NT2/D1 (cell line): ENCODE measurements around the gene TTC23.

ENCODE experiments used
- DNase-seq: peaks from one replicate; pipeline ENCODE4 v3.0.0-alpha.2; 2011; ENCODE audit warnings: low read depth, low spot score
- H3K27me3 ChIP-seq: 2 replicates; pipeline ENCODE4 v1.6.0; 2011; ENCODE audit warnings: mild to moderate bottlenecking; ENCODE audit not compliant: insufficient read length, insufficient read depth
- H3K36me3 ChIP-seq: 2 replicates; pipeline ENCODE4 v1.6.1; 2011; ENCODE audit warnings: mild to moderate bottlenecking, low read length, mixed read lengths; ENCODE audit not compliant: insufficient read depth, insufficient read length
- H3K4me1 ChIP-seq: 2 replicates; pipeline ENCODE4 v1.5.1; 2011; ENCODE audit not compliant: insufficient read depth, insufficient read length
- H3K4me3 ChIP-seq: 2 replicates; pipeline ENCODE4 v1.5.1; 2011; ENCODE audit warnings: low read depth; ENCODE audit not compliant: insufficient read length
- H3K9ac ChIP-seq: 2 replicates; pipeline ENCODE4 v1.6.0; 2011; ENCODE audit warnings: low read depth; ENCODE audit not compliant: insufficient read length
- H3K9me3 ChIP-seq: 2 replicates; pipeline ENCODE4 v1.5.1; 2011; ENCODE audit warnings: mild to moderate bottlenecking, low read length; ENCODE audit not compliant: insufficient read depth
- SUZ12 ChIP-seq: IDR thresholded peaks from 2 replicates; pipeline ENCODE4 v1.6.1; 2011; ENCODE audit not compliant: insufficient read length, insufficient read depth; ENCODE audit errors: extremely low read depth
- YY1 ChIP-seq: IDR thresholded peaks from 2 replicates; pipeline ENCODE4 v1.6.1; 2011; ENCODE audit not compliant: insufficient read length, insufficient read depth
- ZNF274 ChIP-seq: IDR thresholded peaks from 2 replicates; pipeline ENCODE4 v1.6.1; 2011; ENCODE audit warnings: mild to moderate bottlenecking, low read depth, low read length

TTC23 gene

GRCh38 chr15:99180964-99181306, 68.4 kb downstream of the TTC23 start:
- DNase-seq, result no peak

GRCh38 chr15:99180086-99180963, 69.1 kb downstream of the TTC23 start:
- H3K27me3 ChIP-seq, result no peaks in the 10 kb centered on the region
- H3K9ac ChIP-seq, result no peak overlapping the region
- peaks cover 21% of the 10 kb centered on the region for H3K36me3 ChIP-seq
- peaks cover 3% of the 10 kb centered on the region for H3K4me1 ChIP-seq
- TF ChIP-seq YY1, result no peak
- no peak for TF ChIP-seq ZNF274
- TF ChIP-seq SUZ12, result no peak
- DNase-seq, result no peak
- peaks cover 14% of the 10 kb centered on the region; the same call in 1 of the 2 replicates for H3K9me3 ChIP-seq
- no peak overlapping the region for H3K4me3 ChIP-seq

More at GRCh38 chr15:99180964-99181306, 68.4 kb downstream of the TTC23 start:
- no peak overlapping the region for H3K4me3 ChIP-seq
- H3K27me3 ChIP-seq, result no peaks in the 10 kb centered on the region
- H3K9ac ChIP-seq, result no peak overlapping the region
- H3K9me3 ChIP-seq, result peaks cover 15% of the 10 kb centered on the region; the same call in 1 of the 2 replicates
- no peak for TF ChIP-seq SUZ12
- TF ChIP-seq YY1, result no peak
- peaks cover 23% of the 10 kb centered on the region for H3K36me3 ChIP-seq
- peaks cover 3% of the 10 kb centered on the region for H3K4me1 ChIP-seq

GRCh38 chr15:99177679-99178078, 71.7 kb downstream of the TTC23 start:
- Histone ChIP-seq H3K9ac (no peak overlapping the region), H3K4me1 (no peaks in the 10 kb centered on the region), H3K27me3 (no peaks in the 10 kb centered on the region), H3K9me3 (no peaks in the 10 kb centered on the region), H3K36me3 (peaks cover 29% of the 10 kb centered on the region), H3K4me3 (no peak overlapping the region)
- TF ChIP-seq ZNF274 (no peak), SUZ12 (no peak), YY1 (no peak)
- no peak for DNase-seq

- Histone ChIP-seq H3K4me1 (no peaks in the 10 kb centered on the region), H3K36me3 (peaks cover 34% of the 10 kb centered on the region), H3K9me3 (no peaks in the 10 kb centered on the region), H3K4me3 (no peak overlapping the region), H3K27me3 (no peaks in the 10 kb centered on the region), H3K9ac (no peak overlapping the region)
- DNase-seq, result no peak
- no peak for TF ChIP-seq SUZ12
- no peak for TF ChIP-seq YY1
- no peak for TF ChIP-seq ZNF274
Measured at GRCh38 chr15:99176757-99177156, 72.6 kb downstream of the TTC23 start.

GRCh38 chr15:99174567-99175395, 74.6 kb downstream of the TTC23 start:
- Histone ChIP-seq H3K4me1 (peaks cover 4% of the 10 kb centered on the region), H3K9ac (no peak overlapping the region), H3K27me3 (no peaks in the 10 kb centered on the region), H3K36me3 (peaks cover 44% of the 10 kb centered on the region), H3K9me3 (no peaks in the 10 kb centered on the region), H3K4me3 (no peak overlapping the region)
- no peak for DNase-seq
- TF ChIP-seq SUZ12 (no peak), YY1 (no peak), ZNF274 (no peak)

GRCh38 chr15:99172989-99173388, 76.4 kb downstream of the TTC23 start:
- no peak overlapping the region for H3K9ac ChIP-seq
- H3K4me1 ChIP-seq, result peaks cover 4% of the 10 kb centered on the region
- TF ChIP-seq YY1, result no peak
- no peak for TF ChIP-seq ZNF274
- no peak for TF ChIP-seq SUZ12
- DNase-seq, result no peak
- no peaks in the 10 kb centered on the region for H3K9me3 ChIP-seq
- peaks cover 45% of the 10 kb centered on the region for H3K36me3 ChIP-seq
- H3K27me3 ChIP-seq, result no peaks in the 10 kb centered on the region
- no peak overlapping the region for H3K4me3 ChIP-seq

- Histone ChIP-seq H3K36me3 (peaks cover 53% of the 10 kb centered on the region), H3K27me3 (no peaks in the 10 kb centered on the region), H3K9me3 (no peaks in the 10 kb centered on the region), H3K4me3 (no peak overlapping the region), H3K4me1 (peaks cover 4% of the 10 kb centered on the region), H3K9ac (no peak overlapping the region)
- no peak for DNase-seq
- TF ChIP-seq SUZ12 (no peak), YY1 (no peak), ZNF274 (no peak)
Measured at GRCh38 chr15:99172171-99172570, 77.2 kb downstream of the TTC23 start.
